Measurements from ENCODE around the gene LETM1.

Gene LETM1

DNA sequence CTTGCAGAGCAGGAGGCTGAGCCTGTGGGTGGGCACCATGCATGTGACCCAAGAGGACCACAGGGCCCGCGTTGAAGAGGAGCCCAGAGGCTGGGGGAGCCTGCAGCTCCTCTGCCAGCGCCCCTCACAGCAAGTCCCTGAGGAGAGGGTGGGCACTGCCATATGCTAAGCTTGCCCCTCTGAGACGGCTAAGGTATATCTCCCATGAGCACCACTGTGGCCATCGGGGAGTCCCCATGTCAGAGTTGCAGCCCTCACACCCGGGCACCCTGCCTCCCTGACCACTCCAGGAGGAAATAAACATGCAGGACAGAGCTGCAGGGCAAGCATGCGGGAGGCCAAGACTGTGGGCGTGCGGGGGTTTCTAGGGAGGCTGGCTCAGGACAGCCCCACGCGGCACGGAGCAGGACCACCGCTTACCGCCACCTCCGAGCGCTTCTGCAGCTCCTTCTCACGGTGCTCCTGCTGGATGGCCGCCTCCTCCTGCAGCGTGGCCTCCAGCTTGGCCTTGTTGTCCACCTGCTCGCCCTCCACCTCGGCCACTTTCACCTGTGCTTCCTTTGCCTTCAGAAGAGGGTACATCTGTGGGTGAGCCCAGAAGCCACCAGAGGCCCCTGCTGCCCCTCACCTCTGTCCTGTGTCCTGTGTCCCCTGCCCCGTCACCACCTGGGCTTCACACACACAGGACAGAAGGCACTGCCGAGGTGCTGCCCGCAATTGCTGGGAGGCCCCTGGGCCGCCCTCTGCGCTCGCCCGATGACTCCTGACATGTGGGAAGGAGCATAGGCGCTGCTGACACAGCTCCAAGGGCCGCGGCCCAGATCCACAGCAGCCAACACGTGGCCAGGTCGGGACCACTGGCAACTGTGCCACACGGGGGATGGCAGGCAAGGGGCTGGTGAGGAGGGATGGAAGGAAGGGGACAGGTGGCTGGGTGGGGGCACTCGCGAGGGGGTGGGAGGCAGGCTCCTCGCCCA lies 33.1 kb downstream of the LETM1 start:
- no peak for DNase-seq

DNA sequence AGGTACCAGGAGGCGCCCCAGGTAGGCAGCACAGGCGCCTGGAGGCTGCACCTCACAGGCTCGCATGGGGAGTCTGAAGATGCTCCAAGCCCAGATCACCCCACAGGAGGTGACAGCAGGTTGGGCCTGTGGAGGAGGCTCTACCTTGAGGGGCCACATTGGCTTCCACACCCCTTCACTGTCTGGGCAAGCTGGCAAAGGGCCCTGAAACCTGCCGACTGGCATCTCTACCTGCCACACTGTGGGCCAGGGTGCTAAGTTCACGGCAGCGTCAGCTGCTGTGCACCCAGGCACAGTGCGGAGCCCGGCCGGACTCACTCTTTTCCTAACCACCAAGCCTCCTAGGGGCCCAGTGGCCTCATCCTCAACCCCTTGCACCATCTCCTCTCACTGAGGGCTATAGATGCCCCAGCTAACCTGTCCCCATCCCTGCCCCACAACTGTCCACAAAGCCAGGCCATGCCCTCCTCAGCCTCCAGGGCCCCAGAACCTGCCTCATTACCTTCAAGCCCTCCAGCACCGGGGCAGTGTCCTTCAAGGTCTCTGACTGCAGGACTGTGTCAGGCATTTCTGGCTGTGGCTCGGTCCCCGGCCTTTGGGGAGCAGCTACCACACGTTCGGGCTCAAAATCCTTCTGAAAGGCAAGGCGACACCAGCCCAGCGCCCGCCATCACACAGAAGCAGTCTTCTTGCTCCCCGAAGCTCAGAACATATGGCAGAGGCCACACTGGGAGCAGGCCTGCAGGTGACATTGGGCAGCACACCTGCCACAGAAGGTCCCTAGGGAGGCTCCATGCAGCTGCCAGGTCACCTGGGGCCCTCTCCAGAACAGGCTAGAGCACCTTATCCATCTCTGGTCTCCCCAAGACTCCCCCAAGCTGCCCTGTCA lies 34.0 kb downstream of the LETM1 start:
- DNase-seq, result no peak

DNA sequence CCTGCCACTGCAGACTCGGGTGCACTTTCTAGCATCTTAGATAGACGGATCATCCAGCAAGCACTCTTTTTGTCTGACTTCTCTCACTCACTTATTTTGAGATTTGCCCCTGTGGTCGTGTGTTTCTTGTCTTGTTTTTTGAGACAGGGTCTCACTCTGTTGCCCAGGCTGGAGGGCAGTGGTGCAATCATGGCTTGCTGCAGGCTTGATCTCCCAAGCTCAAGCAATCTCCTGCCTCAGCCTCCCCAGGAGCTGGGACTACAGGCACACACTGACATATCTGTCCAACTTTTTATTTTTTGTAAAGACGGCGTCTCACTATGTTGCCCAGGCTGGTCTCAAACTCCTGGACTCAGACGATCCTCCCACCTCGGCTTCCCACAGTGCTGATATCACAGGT lies 36.1 kb downstream of the LETM1 start:
- DNase-seq, result no peak

DNA sequence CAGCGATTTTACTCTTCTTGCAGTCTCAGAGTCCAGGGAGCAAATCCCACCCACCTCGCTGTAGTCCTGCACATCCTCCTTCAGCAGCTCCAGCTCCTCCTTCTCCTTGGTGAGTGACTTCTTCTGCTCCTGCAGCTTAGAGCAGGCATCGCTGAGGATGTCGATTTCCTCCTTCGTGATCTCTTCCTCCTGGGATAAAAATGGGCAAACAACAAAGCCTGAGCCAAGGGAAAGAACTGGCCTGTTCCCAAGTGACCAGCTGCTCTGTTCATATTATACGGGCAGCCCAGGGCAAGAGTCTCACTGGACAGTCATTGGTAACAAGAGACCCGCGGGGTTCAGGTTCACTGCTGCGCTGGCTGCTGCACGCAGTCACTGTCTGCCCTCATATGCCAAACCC lies 36.7 kb downstream of the LETM1 start:
- no peak for DNase-seq

DNA sequence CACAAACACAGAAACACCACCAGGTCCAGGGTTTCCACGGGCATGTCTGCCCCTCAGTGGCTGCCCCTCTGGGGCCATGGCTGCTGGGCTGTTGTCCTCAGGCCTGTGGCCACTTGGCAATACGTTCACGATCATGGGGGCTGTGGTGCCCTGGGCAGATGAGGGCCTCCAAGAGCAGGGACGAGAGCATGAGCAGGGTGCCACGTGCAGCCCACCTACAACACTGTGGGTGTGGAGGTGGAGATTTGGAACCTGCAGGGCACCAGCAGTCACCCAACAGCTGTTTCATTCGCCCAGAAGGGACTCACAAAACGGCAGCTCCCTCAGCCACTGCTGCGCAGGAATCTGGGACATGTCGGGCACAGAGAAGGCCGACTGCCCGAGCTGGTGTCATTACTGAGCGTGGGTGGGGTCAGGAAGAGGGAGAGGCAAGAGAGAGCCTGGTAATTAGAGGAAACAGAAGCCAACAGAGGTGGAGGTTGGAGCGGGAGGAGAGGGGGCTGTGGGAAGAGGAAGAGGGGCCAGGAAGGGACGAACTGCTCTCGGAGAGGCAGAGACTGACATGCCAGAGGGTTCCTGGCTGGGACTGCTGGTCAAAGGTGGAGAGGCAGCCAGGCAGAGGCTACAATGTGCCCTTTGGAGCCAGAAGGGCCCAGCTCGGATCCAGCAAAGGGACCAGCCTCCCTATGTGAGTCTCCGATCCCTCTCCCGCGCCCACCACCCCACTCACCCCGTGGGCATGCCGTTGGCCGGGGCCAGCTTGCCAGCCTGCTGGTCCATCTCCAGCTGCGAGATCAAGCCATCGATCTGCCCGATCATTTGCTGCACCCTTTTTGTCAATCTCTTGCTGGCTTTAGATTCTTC lies 39.7 kb downstream of the LETM1 start:
- no peak for DNase-seq

DNA sequence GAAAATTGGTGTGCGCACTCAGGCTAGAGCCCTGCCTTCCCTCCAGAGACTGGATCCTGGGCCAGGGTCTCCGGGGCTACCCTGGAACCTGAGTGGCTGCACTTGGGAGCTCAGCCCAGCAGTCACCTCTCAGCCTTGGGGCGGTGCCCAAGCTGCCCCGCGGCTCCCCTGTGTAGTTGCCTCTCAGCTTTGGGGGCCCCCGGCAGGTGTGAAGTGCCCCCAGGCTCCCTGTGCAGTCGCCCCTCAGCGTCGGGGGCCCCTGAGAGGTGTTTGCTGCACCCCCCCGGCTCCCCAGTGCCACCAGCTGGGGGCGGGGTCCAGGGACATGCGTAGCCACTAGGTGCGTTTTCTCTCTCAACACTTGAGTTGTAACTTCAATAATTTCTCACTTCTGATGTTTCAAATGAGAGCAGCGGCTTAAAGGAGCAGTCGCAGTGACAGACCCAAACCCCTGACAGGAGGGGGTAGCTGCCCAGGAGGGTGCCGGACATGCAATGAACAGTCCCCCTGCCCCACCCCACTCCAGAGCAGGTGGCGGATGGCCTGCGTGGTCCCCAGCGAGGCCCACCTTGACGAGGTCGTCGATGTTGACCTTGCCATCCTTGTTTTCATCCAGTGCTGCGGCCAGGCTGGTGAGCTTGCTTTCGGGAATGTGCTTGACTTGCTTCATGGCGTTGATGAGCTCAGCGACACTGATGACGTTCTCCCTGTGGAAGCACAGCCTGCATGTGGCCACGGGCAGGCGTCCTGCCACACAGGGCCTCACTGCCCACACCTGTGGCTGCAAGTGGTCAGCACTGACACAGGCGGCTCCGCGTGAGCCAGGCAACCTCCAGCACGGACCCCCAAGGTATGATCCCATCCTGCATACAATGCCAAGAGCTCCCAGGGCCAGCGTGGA lies 40.6 kb downstream of the LETM1 start:
- DNase-seq, result no peak

DNA sequence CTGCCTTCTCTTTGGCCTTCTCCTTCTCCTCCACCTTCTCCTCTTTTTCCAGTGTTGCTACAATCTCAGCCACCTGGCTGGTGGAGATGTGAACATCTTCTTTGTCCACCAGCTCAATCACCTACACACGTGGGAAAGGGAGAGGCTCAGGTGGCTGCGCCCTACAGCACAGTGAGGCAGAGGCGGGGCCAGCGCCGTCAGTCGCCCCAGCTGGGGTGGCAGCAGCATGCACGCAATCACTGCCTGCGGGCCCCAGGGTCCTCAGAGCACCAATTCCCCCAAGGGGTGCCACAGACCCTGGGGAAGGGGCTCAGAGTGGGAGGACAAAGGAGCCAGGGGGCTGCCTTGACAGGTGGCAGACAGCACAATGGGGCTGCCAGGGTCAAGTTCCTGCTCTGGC lies 41.5 kb downstream of the LETM1 start:
- no peak for DNase-seq

DNA sequence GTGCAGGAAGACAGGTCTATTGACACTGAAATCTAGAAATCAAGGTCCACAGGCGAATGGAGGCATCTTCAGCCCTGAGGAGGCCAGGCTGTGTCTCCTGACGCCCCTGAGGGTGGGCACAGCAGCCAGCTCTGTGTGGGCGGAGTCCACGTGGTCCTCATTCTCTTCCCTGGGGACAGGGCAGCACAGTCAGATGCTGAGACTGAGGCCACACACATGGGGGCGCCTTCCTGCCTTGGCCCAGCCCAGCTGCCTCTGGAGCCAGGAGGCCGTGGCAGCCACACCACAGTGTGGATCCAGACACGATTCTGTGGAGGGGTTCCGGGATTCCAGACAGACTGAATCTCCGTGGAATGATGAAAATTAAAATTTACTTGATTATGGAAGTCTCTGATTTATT lies 42.0 kb downstream of the LETM1 start:
- DNase-seq, result no peak

DNA sequence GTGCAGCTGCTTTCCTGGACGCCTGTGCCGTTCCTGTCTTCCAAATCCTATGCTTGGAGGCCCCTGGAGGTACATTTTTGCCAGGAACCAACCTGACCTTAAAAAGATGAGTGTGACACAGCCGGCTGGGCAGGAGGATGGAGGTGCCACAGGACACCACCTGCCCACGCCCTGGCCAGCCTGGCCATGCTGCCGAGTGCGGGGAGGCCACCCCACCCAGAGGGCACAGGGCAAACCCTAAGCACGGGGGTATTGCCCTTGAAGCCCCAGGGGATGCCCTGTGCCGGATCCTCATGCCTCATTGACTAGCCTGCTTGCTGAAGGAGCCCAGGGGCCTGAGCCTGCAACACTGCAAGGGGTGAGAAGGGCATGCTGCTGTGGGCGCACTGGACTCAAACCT lies 42.7 kb downstream of the LETM1 start:
- DNase-seq, result no peak

DNA sequence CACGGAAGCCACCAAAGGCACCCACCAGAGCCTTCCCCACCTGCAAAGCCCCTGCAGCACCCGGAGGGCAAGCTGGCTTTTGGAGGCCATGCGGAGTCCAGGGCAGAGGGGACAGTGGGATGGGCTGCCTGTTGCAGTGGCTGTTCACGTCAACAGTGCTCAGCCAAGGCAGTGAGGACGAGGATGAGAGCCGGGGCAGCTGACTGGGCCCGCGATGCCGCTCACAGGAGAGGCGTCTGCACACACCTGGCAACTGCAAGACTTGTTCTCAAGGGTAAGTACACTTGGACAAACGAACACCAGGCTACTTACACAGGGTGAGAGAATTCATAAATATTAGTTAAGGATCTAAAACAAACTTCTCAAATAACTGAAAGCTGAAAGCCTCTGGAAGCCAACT lies 43.2 kb downstream of the LETM1 start:
- no peak for DNase-seq

DNA sequence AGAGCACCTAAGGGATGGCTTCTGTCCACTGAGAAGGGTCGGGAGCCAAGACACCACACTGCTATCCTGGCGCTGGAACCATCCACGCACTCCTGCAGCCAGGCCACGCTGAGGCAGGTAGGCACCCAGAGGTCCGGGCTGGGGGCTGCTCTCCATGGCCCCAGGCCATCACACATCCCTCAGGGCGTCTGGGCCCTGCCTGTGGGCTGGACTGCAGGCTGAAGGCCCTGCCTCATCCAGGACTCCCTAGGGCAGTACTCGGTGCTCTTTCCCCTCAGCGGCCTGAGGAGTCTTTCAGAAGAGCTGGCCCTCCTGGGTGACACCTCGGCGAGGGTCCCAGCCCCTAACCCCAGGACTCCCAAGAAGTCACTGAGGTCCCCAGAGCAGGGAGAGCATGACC lies 45.2 kb downstream of the LETM1 start:
- DNase-seq, result no peak

DNA sequence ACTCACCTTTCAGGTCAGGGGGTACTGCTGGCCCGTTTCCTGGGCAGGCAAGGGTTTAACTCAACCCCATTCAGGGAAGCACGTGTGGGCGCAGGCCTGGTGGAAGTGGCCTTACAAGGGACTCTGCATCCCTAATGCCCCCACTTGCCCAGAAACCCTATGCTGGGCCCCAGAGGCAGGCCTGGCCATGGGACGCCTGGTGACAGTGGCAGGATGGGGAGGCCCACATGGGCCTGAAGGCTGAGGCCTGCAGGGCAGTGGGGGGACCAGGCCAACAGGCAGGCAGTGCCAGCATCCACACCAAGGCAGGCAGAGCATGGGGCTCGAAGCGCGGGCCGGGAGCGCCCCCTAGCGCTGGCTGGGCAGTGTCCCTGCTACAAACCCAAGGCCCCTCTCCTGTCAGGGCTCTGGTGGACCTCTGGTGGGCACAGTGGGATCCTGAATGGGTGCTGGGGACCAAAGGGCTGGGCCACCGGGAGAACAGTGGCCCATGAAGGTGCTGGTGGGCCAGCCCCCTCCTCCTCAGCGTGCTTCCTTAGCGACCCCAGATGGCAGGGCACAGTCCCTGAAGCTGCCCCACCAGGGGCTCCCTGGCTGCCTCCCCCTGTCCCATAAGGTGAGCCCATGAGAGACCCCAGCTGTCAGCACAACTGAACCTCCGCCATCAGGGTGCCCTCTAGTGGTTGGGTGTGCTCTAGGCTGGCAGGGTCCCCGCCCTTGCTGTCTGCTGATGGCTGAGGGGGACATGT lies 46.0 kb downstream of the LETM1 start:
- peak; percentile 23 for DNase-seq

DNA sequence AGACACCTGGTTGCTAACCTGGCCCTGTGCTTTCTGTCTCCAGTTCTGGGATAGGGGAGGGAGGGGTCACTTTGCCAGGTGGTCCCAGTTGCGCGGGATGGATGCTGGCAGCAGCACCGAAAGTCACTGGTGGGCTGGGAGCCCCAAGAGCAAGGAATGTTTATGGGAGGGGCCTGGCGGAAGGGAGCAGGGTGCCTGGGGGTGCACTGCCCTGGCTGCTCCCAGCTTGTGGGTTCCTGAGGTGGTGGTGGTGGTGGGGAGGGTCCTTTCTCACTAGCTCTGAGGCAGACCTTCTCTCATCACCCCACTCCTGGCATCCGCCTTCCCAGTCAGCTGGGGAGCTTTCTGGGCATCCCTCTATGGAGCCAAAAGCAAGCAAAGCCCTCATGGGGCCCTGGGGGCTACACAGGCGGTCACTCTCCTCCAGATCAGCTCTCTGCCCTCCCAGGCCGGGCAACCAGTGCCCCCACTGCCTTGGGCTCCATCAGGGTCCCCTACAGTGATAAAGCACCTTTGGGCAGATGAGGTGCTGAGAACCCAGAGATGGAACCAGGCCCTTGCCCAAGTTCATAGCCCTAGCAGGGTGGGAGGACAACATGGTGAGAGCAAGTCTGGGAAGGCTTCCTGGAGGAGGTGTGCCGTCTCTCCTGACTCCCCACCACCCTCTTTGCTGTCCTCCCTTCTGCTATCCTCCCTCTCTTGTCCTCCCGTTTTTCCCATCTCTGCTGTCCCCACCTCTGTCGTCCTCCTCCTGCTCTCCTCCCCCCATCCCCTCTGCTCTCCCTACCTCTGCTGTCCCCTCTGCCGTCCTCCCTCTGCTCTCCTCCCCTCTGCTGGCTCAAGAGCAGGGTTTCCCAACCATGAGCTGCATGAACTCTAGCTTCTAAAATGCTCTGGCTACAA lies 46.9 kb downstream of the LETM1 start:
- DNase-seq, result no peak

DNA sequence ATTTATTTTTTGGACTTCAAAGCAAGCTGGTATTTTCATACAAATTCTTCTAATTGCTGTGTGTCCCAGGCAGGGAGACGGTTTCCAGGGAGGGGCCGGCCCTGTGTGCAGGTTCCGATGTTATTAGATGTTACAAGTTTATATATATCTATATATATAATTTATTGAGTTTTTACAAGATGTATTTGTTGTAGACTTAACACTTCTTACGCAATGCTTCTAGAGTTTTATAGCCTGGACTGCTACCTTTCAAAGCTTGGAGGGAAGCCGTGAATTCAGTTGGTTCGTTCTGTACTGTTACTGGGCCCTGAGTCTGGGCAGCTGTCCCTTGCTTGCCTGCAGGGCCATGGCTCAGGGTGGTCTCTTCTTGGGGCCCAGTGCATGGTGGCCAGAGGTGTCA lies 47.6 kb downstream of the LETM1 start:
- DNase-seq, result no peak

DNA sequence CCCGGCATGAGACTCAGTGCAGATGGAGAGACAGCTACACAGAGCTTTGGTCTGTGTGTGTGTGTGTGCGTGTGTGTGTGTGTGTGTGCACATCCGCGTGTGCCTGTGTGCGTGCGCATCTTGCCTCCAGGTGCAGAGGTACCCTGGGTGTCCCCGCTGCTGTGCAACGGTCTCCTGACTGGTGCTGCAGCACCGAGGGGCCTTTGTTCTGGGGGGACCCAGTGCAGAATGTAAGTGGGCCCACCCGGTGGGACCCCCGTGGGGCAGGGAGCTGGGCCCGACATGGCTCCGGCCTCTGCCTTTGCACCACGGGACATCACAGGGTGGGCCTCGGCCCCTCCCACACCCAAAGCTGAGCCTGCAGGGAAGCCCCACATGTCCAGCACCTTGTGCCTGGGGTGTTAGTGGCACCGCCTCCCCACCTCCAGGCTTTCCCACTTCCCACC lies 48.6 kb downstream of the LETM1 start:
- no peak for DNase-seq

DNA sequence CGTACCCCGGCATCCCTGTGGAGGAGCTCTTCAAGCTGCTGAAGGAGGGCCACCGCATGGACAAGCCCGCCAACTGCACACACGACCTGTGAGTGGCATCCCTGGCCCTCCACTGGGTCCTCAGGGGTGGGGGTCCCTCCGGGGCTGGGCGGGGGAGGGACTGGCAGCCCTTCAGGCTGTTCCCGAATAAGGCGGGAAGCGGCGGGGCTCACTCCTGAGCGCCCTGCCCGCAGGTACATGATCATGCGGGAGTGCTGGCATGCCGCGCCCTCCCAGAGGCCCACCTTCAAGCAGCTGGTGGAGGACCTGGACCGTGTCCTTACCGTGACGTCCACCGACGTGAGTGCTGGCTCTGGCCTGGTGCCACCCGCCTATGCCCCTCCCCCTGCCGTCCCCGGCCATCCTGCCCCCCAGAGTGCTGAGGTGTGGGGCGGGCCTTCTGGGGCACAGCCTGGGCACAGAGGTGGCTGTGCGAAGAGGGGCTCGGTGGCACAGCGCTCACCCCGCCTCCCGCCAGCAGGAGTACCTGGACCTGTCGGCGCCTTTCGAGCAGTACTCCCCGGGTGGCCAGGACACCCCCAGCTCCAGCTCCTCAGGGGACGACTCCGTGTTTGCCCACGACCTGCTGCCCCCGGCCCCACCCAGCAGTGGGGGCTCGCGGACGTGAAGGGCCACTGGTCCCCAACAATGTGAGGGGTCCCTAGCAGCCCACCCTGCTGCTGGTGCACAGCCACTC lies 49.2 kb downstream of the LETM1 start:
- DNase-seq, result no peak

DNA sequence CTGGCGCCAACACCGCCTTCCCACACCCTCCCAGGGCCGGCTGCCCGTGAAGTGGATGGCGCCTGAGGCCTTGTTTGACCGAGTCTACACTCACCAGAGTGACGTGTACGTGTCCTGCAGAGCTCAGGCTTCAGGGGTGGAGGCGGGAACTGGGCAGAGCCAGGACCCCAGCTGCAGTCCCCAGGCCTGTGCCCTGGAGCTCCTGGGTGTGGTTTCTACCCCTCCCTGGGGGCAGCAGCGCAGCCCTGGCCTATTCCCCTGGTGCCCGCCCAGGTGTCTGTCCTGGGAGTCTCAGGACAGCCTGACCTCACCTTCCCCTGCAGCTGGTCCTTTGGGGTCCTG lies 49.8 kb downstream of the LETM1 start:
- DNase-seq, result no peak

DNA sequence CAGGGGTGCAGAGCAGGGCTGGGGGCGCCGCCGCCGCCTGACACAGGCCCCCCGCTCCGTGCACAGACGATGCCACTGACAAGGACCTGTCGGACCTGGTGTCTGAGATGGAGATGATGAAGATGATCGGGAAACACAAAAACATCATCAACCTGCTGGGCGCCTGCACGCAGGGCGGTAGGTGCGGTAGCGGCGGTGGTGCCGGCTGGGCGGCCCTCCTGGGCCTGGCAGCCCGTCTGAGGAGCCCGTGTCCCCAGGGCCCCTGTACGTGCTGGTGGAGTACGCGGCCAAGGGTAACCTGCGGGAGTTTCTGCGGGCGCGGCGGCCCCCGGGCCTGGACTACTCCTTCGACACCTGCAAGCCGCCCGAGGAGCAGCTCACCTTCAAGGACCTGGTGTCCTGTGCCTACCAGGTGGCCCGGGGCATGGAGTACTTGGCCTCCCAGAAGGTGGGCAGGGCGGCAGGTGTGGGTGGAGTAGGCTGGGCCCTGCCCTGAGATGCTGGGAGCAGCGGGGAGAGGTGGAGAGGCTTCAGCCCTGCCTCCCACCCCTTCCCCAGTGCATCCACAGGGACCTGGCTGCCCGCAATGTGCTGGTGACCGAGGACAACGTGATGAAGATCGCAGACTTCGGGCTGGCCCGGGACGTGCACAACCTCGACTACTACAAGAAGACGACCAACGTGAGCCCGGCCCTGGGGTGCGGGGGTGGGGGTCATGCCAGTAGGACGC lies 50.3 kb downstream of the LETM1 start:
- no peak for DNase-seq

Data from NCI-H1105 treated with DMSO at 0.1 percent for 48 hours (cell line).